HG02763 (cell line): ENCODE measurements around the gene SGPL1.
"Not testable (repeated sequence)": the region's sequence is repeated elsewhere in the genome, so short reads cannot be mapped to it uniquely, and the experiment has no call there.

ENCODE experiments used
- ATAC-seq: cut with Tn5 transposase; IDR thresholded peaks from one replicate; pipeline ENCODE4 v1.9.1; 2021; ENCODE audit warnings: mild to moderate bottlenecking, moderate library complexity; ENCODE audit not compliant: unreplicated experiment

The SGPL1 gene

DNA sequence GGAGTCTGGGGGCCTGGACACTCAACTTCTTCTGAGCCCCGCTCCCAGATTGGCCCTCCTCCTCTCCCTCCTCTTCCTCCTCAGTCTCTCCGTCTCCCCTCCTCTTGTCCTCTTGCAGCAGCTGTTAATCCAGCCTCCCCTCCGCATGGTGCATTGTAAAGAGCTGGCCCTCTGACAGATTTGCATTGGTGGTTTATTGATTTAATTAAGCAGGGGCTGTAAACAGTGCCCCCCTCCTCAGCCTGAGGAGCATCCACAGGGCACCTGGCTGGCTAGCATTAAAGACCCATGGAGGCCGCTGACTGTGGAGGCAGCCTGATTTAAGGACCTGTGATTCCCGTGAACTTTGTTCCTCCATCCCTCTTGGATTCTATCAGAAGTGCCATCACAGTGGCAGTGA, 101.5 kb downstream of the SGPL1 start:
- no peak for ATAC-seq

DNA sequence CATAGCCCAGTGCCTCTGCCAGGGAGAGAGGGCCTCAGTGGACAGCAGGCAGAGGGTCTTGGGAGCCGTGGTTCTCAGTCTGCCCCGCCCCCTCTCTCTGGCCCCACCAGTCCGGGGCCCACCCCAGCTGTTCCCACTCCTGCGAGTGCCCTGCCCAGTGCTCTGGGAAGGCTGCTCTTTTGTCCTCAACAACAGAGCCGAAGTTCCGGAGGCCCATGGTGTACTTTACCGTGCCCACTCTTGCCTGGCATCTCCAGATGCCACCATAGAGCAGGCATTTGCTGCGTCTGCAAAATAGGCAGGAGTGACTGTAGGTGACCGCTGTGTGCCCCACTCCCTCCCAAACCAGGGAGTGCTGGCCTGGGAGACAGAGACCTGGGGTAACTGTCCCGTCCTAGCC, 101.9 kb downstream of the SGPL1 start:
- ATAC-seq, result no peak

DNA sequence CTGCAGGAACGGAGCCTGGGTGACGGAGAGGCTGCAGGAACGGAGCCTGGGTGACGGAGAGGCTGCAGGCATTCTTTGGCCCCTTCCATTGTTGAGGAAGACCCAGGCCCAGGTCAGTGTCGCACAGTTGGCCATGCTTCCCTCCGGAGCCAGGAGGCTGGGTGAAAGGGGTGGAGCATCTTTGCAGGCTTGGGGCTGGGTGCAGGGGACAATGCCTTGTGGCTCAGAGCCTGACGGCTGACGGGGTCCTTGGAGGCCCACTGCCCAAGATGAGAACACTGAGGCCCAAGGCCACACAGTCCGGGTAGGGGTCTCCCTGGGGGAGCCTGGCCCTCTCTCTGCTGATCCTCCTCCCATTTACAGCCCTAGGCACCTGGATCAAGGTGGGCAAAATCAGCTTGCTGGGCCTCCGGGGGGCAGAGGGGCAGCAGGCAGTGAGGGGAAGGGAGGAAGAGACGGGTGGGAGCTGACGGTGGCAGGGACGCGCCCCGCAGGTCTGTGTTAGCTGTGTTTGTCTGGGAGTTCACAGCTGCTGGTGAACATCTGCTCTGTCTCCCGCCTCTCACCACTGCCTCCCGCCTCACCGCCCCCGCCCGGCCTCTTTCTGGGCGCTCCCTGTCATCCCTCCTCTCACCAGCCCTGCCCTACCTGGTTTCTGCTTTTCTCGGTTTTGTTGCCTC, 103.2 kb downstream of the SGPL1 start:
- no peak for ATAC-seq

DNA sequence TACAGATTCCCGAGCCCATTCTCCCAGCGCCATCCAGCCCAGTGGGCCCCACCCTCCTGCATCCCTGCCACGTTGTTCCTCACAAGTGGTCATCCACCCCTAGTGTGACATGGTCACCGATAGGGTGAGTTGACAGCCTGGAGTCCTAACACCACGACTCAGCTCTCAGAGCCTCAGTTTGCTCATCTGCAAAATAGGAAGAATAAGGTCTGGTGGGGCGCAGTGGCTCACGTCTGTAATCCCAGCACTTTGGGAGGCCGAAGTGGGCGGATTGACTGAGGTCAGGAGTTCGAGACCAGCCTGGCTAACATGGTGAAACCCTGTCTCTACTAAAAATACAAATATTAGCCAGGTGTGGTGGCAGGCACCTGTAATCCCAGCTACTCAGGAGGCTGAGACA, 104.2 kb downstream of the SGPL1 start:
- not testable (repeated sequence) for ATAC-seq

DNA sequence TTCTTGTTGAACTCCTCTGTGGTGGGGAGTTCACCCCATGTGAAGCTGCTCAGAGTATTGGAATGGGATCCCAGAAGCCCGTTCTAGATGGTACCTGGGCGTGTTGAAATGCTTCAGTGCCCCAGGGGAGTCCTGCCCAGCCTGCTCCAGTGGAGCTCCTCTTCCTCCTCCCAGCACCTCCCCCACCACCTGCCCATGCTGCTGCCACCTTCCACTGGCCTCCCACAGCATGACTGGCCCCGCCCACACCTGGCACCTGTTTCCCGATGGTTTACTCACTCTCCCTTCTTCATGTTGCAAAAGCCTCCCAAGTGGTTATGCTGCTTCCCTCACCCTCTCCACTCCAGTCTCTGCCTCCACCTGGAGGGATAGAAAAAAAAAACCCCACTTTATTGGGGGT, 104.8 kb downstream of the SGPL1 start:
- no peak for ATAC-seq

DNA sequence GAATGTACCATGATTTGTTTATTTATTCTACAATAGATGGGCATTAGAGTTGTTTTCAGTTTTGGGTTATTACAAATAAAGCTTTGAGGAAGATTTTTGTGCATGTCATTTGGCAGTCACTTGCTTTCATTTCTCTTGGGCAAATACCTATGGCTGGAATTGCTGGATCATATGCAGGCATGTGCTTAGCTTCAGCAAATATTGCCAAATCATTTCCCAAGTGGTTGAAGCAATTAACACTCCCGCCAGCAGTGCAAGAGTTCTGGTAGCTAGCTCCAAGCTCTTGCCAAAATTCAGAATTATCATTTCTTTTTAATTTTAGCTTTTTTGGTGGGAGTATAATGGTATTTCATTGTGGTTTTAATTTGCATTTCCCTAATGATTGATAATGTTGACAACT, 105.5 kb downstream of the SGPL1 start:
- ATAC-seq, result no peak

DNA sequence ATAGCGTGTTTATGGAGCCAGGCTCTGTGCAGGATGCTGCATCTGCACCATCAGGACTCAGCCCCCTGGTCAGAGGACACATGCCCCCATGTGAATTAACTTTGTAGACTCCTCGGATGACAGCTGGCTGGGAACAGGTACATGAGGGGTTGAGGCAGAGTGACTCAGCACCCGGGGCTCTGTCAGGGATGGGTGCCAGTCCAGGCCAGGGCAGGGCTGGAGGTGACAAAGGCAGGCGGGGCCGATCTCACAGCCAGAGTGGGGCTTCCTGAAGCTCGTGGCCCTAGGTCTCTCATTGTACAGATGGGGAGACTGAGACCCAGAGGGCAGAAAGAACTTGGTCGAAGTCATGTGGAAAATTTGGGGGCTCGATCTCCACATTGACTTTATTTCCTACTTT, 107.9 kb downstream of the SGPL1 start:
- ATAC-seq, result no peak

DNA sequence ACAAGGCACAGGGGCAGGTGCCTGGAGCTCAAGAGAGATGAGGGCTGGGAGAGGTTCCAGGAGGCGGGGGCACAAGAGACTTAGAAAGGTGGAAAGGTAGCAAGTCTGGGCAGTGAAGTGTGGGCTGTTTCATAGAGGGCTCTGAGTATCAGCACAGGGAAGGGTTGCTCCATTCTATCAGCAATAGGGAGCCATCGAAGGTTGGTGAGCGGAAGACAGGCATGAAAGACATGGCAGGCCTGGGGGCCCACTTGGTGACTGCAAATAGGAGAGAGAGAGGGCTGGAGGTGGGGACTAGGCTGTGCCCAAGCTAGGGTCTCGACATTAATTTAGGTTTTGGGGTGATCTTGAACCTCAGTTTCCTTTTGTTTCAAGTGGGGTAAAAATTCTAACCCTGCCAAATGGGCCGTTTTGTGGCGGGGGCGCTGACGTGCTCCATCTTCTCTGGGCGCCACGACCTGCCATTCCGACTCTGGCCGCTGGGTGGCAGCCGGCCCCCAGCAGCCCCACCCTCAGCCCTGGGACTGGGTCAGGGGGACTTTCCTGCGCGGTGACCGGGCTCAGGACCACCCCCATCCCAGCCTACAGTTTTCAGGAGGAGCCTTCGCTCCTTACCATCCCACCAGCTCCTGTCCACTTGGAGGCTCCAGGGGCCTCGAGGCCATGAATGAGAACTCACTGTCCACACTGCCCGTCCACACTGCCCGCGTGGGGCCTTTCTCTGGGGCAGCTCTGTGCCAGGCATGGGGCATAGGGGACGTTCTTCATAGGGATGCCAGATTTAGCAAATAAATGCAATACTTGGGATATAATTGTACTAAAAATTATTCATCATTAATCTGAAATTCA, 109.9 kb downstream of the SGPL1 start:
- ATAC-seq, result no peak

DNA sequence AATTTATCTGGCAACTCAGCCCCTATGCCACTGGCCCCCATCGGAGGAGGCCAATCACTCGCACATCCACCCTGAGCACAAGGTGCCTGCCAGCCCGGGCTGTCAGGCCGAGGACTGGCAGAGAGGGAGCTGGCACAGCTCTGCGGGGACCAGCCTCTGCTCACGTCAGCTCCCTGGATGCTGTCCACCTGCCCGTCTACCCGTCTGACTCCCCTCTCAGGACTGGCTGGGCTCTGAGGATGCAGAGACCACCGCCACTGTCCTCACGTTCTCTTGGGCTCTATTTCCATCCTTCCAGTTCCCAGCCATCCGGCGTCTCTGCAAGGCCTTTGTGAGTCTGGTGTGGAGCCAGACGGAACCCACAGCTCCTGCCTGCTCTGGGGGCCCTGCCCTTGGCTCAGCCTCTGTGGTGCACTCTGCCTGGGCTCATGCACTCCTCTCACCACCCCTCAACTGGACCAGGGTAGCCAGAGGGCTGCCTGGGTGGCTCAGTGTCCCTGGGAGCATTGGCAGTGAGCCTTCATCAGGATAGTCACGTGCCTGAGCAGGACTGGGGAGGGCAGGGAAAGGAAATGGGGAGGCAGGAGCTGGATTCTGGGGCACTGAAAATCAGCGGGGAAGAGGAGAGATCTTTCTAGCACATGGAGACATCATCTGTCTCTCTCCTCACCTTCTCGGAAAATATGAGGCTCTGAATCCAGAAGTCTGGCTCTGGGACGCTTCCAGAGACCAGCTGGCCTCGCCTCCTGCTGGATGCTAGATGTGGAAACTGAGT, 110.7 kb downstream of the SGPL1 start:
- ATAC-seq, result no peak

DNA sequence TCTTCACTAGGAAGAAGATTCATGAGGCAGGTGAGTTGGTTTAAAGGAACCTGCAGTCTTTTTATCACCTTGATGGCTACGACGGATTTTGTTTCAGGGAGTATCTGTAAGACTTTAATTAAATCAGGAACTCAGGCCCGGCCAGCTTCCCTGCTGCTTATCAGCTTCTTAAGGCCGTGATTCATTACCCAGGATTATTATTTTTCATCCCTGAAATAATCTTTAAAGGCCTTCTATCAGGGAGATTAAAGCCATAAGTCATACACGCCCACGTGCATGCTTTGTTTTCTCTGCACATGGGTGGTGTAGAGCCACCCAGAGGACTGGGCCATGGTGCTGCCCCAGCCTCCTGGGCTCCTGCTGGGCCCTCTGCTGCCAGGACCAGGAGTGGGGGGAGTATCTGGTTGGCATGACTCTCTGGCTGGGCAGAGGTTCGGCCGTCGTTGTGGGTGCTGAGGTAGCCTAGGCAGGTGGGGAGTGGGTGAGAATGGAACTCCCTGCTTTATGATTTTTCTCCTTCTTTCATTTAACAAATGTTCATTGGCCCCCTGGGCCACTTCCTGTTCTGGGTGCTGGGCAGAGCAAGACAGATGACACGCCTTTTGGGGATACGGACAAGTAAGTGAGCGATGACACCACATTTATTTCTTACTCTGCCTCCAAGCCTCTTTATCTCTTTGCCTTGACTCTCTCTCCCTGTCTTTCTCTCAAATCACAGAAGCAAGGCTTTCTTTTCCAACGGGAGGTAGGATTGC, 111.6 kb downstream of the SGPL1 start:
- ATAC-seq, result no peak

DNA sequence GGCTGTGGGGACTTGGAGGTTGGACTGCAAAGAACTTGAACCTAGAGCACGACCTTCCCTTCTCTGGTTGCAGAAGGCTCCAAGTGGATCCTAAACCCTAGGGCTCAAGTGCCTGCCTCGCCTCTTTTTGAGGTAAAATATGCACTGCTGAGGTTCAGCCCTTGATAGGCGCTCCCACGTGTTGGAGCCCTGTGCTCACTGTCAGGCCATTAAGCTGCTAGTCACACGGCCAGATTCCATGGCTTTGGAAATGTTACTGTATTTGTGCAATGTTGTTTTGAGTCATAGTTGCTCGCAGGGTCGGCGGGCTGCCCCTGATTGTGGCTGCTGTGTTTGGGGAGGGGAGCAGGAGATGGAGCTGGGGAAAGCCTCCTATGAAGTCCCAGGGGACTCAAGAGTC, 112.4 kb downstream of the SGPL1 start:
- ATAC-seq, result no peak

DNA sequence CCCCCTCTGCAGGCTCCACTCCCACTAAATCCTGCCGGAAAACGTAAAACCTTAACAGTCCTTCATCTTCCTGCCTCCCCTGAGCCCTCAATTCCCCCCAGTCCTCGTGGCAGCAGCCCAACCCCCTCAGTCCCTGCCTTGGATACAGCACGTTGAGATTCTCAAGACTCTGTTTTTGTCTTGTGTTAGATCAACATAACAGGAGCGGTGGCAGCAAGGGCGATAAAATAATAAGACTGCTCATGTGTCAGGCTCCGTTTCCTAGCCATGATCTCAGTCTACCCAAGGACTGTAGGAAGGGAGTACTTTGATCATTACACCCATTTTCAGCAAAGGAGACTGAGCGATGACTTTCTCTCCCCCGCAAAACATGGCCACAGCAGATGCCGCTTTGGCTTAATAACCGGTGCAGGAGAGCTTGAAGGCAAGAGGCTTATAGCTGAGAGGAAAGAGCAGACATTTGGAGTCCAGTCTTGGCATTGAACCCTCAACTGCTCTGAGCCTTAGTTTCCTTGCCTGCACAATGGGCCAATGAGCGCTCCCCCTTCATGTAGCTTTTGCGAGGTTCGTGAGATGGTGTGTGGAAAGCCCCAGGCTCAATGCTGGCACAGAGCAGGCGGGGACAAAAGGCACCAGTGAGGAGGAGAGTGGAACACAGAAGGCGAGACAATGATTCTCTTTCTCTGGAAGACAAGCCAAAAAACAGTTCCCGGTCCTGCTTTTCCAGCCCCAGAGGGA, 114.7 kb downstream of the SGPL1 start:
- no peak for ATAC-seq
